Mesenchymal stem cell (in vitro differentiated cells and primary cell): Measurements from ENCODE around the gene ZBTB46.

ENCODE experiments used
- DNase-seq: peaks from one replicate; pipeline ENCODE4 v3.0.0-alpha.2; 2013
- H2AFZ ChIP-seq: one replicate; pipeline ENCODE4 v1.6.1; 2013; ENCODE audit warnings: low read depth, mild to moderate bottlenecking, control low read depth, inconsistent platforms, low read length, moderate library complexity
- H2AK5ac ChIP-seq: 2 replicates; pipeline ENCODE4 v1.6.1; 2013; ENCODE audit warnings: low read length, moderate library complexity, mild to moderate bottlenecking, inconsistent platforms; ENCODE audit not compliant: severe bottlenecking
- H2BK120ac ChIP-seq: one replicate; pipeline ENCODE4 v1.6.1; 2013; ENCODE audit warnings: low read depth, mild to moderate bottlenecking, inconsistent platforms, low read length, moderate library complexity
- H2BK12ac ChIP-seq, 2 experiments: one replicate each; pipeline ENCODE4 v1.6.1; 2013; ENCODE audit warnings: inconsistent platforms in 2 of 2, low read length in 2 of 2, mild to moderate bottlenecking in 2 of 2, moderate library complexity in 2 of 2, control low read depth in 1 of 2
- H2BK15ac ChIP-seq: one replicate; pipeline ENCODE4 v1.6.1; 2013; ENCODE audit warnings: mild to moderate bottlenecking, low read depth, inconsistent platforms; ENCODE audit not compliant: poor library complexity, severe bottlenecking
- H2BK5ac ChIP-seq: 2 replicates; pipeline ENCODE4 v1.6.1; 2013; ENCODE audit warnings: low read depth, mild to moderate bottlenecking, low read length, control low read depth, inconsistent platforms; ENCODE audit not compliant: poor library complexity, severe bottlenecking
- H3K14ac ChIP-seq, 2 experiments: one replicate each; pipeline ENCODE4 v1.6.1; 2013; ENCODE audit warnings: inconsistent platforms in 2 of 2, low read length in 2 of 2, control low read depth in 1 of 2, mild to moderate bottlenecking in 1 of 2, moderate library complexity in 1 of 2
- H3K18ac ChIP-seq, 2 experiments: one replicate each; pipeline ENCODE4 v1.6.1; 2013; ENCODE audit warnings: inconsistent platforms in 2 of 2, low read length in 2 of 2, control low read depth in 1 of 2, low read depth in 1 of 2, mild to moderate bottlenecking in 1 of 2
- H3K23ac ChIP-seq, 2 experiments: one replicate each; pipeline ENCODE4 v1.6.1; 2013; ENCODE audit warnings: inconsistent platforms in 2 of 2, low read length in 2 of 2, mild to moderate bottlenecking in 2 of 2, moderate library complexity in 2 of 2, control low read depth in 1 of 2
- H3K27ac ChIP-seq: 2 replicates; pipeline ENCODE4 v1.5.1; 2013; ENCODE audit warnings: mild to moderate bottlenecking, moderate library complexity, low read length, control low read depth, inconsistent platforms; ENCODE audit not compliant: poor library complexity, severe bottlenecking
- H3K27me3 ChIP-seq, 2 experiments: 2 replicates each; pipeline versions ENCODE4 v1.6.1 to v1.7.0; 2013; ENCODE audit warnings: low read length in 2 of 2, mild to moderate bottlenecking in 2 of 2, moderate library complexity in 2 of 2, control low read depth in 1 of 2, inconsistent platforms in 1 of 2; ENCODE audit not compliant: control insufficient read depth in 1 of 2, insufficient read depth in 1 of 2
- H3K36me3 ChIP-seq, 2 experiments: 2 replicates each; pipeline versions ENCODE4 v1.6.1 to v1.7.0; 2013; ENCODE audit warnings: low read length in 2 of 2, control low read depth in 1 of 2, inconsistent platforms in 1 of 2, low read depth in 1 of 2, mild to moderate bottlenecking in 1 of 2; ENCODE audit not compliant: insufficient read depth in 2 of 2, control insufficient read depth in 1 of 2
- H3K4ac ChIP-seq, 2 experiments: one replicate each; pipeline ENCODE4 v1.6.1; 2013; ENCODE audit warnings: inconsistent platforms in 2 of 2, low read length in 2 of 2, mild to moderate bottlenecking in 2 of 2, moderate library complexity in 2 of 2, control low read depth in 1 of 2, low read depth in 1 of 2
- H3K4me1 ChIP-seq: 2 replicates; pipeline ENCODE4 v1.6.1; 2013; ENCODE audit warnings: low read depth, low read length, control low read depth; ENCODE audit not compliant: control insufficient read depth, insufficient read depth
- H3K4me2 ChIP-seq: 2 replicates; pipeline ENCODE4 v1.6.1; 2013; ENCODE audit warnings: low read length, mild to moderate bottlenecking, inconsistent platforms; ENCODE audit not compliant: poor library complexity, severe bottlenecking
- H3K4me3 ChIP-seq, 2 experiments: 2 replicates each; pipeline versions ENCODE4 v1.5.1 to v1.7.0; 2013; ENCODE audit warnings: low read length in 2 of 2, mild to moderate bottlenecking in 2 of 2, control low read depth in 1 of 2, low read depth in 1 of 2; ENCODE audit not compliant: insufficient read depth in 1 of 2
- H3K79me1 ChIP-seq: replicated peaks from 2 replicates; pipeline ENCODE4 v1.6.1; 2013; ENCODE audit warnings: mild to moderate bottlenecking, control low read depth, low read length, inconsistent platforms; ENCODE audit not compliant: poor library complexity, severe bottlenecking
- H3K9ac ChIP-seq: 2 replicates; pipeline ENCODE4 v1.7.0; 2013; ENCODE audit warnings: mild to moderate bottlenecking, low read length, moderate library complexity
- H3K9me3 ChIP-seq: 2 replicates; pipeline ENCODE4 v1.7.0; 2013; ENCODE audit warnings: mild to moderate bottlenecking, low read length; ENCODE audit not compliant: control insufficient read depth
- H4K8ac ChIP-seq: one replicate; pipeline ENCODE4 v1.6.1; 2013; ENCODE audit warnings: inconsistent platforms, mild to moderate bottlenecking, low read length, moderate library complexity
- H4K91ac ChIP-seq: one replicate; pipeline ENCODE4 v1.6.1; 2013; ENCODE audit warnings: mild to moderate bottlenecking, low read length, inconsistent platforms
- WGBS: methylation state at CpG from one replicate; pipeline ENCODE4 v1.1.7; 2013; ENCODE audit warnings: mixed read lengths; 5-methylcytosine and 5-hydroxymethylcytosine counted together

Gene ZBTB46

GRCh38 chr20:63709149-63709527, 121.9 kb downstream of the ZBTB46 start:
- Histone ChIP-seq H2AFZ (no peak overlapping the region), H3K14ac (no peak overlapping the region), H3K9ac (peak overlapping the region; percentile 93), H2BK5ac (no peak overlapping the region), H2BK12ac (no peak overlapping the region), H3K4me3 (peak overlapping the region; percentile 90 to 96), H3K27me3 (no peaks in the 10 kb centered on the region), H4K8ac (no peak overlapping the region), H3K79me1 (peaks cover 9% of the 10 kb centered on the region), H2AK5ac (no peak overlapping the region), H3K4ac (no peak overlapping the region), H2BK120ac (no peak overlapping the region), H3K9me3 (peaks cover 5% of the 10 kb centered on the region), H3K4me1 (peaks cover 29% of the 10 kb centered on the region), H4K91ac (no peak overlapping the region), H3K23ac (no peak overlapping the region), H2BK15ac (no peak overlapping the region), H3K4me2 (peak overlapping the region; percentile 46), H3K36me3 (peaks cover 60 to 73% of the 10 kb centered on the region in 2 experiments), H3K27ac (no peak overlapping the region), H3K18ac (no peak overlapping the region)
- no peak for DNase-seq
- WGBS = over 99% methylated on average over 15 of the region's 17 CpGs

- Histone ChIP-seq H3K23ac (no peak overlapping the region), H3K4me3 (peak overlapping the region; percentile 90 to 96), H3K18ac (peak overlapping the region in 1 of 2 experiments; percentile 23), H3K9me3 (peaks cover 5% of the 10 kb centered on the region), H2BK5ac (no peak overlapping the region), H3K4ac (peak overlapping the region; percentile 36 to 80), H3K27ac (no peak overlapping the region), H4K91ac (peak overlapping the region; percentile 56), H3K9ac (peak overlapping the region; percentile 93), H2BK12ac (no peak overlapping the region), H3K4me1 (peaks cover 30% of the 10 kb centered on the region), H4K8ac (peak overlapping the region; percentile 3), H3K79me1 (peaks cover 13% of the 10 kb centered on the region), H3K14ac (peak overlapping the region in 1 of 2 experiments; percentile 41), H2BK120ac (peak overlapping the region; percentile 79), H3K36me3 (peaks cover 62 to 71% of the 10 kb centered on the region in 2 experiments), H2BK15ac (peak overlapping the region; percentile 15), H2AK5ac (no peak overlapping the region), H3K4me2 (peak overlapping the region; percentile 46), H3K27me3 (no peaks in the 10 kb centered on the region), H2AFZ (no peak overlapping the region)
- DNase-seq = no peak
- 43% methylated on average over 57 of the region's 67 CpGs for WGBS
Measured at GRCh38 chr20:63708301-63709148, 122.5 kb downstream of the ZBTB46 start.

GRCh38 chr20:63707558-63708300, 123.3 kb downstream of the ZBTB46 start, which contains the start of the genes ARFRP1 and ZGPAT:
Gene ARFRP1 (minus strand): TSS chr20:63707976. CDS start chr20:63707091, 885 bp downstream.
Gene ZGPAT (plus strand): TSS chr20:63708039. CDS start chr20:63708581, 542 bp downstream.
- Histone ChIP-seq H3K14ac (peak within 1 kb of the TSS in 1 of 2 experiments; percentile 96), H3K9ac (peak within 1 kb of the TSS; percentile 93), H3K79me1 (peaks cover 16% of the 10 kb centered on the region), H2BK5ac (peak within 1 kb of the TSS; percentile 1), H3K27ac (peak within 1 kb of the TSS; percentile 32), H2BK120ac (peak within 1 kb of the TSS; percentile 79), H2AFZ (peak within 1 kb of the TSS; percentile 66), H4K91ac (peak within 1 kb of the TSS; percentile 96), H4K8ac (peak within 1 kb of the TSS; percentile 99), H3K4ac (peak within 1 kb of the TSS; percentile 89 to 99), H3K36me3 (peaks cover 64 to 66% of the 10 kb centered on the region in 2 experiments), H3K4me3 (peak within 1 kb of the TSS; percentile 90 to 96), H3K23ac (peak within 1 kb of the TSS in 1 of 2 experiments; percentile 73), H3K4me2 (peak within 1 kb of the TSS; percentile 82), H2BK15ac (peak within 1 kb of the TSS; percentile 90), H2BK12ac (peak within 1 kb of the TSS in 1 of 2 experiments; percentile 76), H2AK5ac (no peak within 1 kb of the TSS), H3K27me3 (no peaks in the 10 kb centered on the region), H3K18ac (peak within 1 kb of the TSS; percentile 87 to 88), H3K4me1 (peaks cover 31% of the 10 kb centered on the region), H3K9me3 (peaks cover 5% of the 10 kb centered on the region)
- WGBS = under 1% methylated on average over 53 of the region's 98 CpGs
- peak; percentile 75 for DNase-seq
